ELF-1 (cell line): ENCODE results near the gene DDAH2.

Experiments
- DNase-seq: peaks from one replicate; pipeline ENCODE4 v3.0.0-alpha.2; 2016; ENCODE audit warnings: low read depth, low spot score

DDAH2 gene

DNA sequence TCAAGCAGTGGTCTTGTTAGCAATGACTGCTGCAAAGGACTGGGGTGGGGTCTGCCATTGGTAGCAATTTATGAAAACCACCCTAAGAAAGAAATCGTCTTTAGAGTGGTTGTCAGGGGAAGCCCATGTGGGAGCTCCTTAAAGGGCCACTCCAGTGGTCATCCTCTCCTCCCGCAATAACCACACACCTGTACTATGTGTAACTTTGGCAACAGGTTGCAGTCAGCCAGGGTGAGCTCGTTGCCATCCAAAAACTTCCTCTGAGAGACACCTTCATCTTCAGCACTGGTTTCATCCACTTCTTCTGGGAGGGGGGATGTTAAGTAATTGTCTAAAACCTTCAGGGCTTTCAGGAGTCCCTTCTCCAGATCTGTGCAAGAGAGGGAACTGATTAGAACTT lies 2.9 kb upstream of the DDAH2 start:
- no peak for DNase-seq

- DNase-seq, result peak; percentile 20
These were observed 1.6 kb upstream of the DDAH2 start for GRCh38 chr6:31730631-31731086.

GRCh38 chr6:31729979-31730630 lies 1.0 kb upstream of the DDAH2 start:
- peak; percentile 99 for DNase-seq

DNA sequence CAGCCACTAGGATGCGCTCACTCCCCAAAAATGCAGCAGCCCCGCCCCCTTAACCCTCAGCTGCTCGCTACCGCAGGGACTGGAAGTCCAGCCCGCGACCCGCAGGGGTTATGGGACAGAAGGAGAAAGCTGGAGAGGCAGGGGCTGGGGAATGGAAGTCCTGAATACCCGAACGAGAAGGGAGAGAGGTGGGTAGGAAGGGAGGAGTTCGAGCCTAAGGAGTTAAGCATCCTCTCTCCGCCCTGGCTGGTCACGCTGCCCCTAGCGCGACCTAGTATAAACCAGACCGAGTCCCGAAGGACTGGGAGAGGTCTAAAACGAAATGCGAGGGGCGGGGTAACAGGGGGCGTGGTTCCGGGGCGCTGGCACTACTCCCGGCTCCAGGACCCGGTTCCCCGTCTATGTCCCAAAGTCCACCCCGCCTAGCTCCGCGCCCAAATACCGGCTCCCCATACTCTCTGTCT lies 448 bp upstream of the DDAH2 start:
- DNase-seq, result peak; percentile 95

DNA sequence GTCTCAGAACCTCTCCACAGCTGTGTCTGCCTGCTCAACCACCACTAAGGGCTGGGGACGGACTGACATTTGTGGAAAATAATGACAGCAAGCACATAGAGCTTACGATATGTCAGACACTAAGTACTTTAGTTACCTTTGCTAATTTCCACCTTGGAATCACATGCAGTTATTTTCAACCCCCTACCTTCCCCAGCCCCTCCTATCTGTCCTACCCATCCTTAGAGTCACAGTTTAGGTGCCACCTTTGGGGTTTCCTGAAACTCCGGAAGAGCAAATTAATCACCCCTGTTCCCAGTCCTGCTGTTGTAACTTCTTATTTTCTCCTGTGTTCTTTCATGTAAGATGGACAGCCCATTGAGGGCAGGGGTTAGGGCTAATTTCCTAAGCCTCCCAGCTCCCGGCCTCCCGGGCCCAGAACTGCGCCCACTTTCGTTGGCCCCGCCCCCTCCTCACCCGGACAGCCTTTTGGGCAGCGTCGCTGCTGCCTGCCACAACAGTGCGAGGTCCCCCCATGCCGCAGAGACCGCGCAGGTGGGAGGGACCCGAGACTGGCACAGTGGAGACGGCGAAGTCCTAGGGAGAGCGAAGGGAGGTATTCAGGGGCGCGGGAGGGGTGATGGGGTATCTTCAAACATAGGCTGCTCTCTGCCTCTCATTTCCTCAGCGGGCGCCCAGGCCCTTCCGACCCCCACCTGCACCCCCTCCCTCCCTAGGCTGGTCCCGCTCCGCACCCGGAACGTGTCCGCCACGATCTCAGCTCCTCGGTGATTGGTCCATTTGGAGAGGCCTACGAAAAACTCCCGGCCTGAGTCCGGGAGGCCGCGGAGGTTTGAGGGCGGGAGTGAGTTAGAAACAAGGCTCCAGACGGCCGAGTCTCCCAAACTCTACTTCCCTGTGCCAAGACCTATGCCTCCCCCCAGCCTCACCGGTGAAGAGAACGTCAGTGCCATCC lies 1.1 kb downstream of the DDAH2 start:
- no peak for DNase-seq

GRCh38 chr6:31727034-31727716 lies 1.9 kb downstream of the DDAH2 start:
- no peak for DNase-seq

- no peak for DNase-seq
These were observed 3.4 kb downstream of the DDAH2 start for GRCh38 chr6:31725502-31726350.

GRCh38 chr6:31723980-31724691 lies 5.0 kb downstream of the DDAH2 start:
- DNase-seq, result no peak

- DNase-seq, result no peak
These were observed 5.7 kb downstream of the DDAH2 start, which contains the start of gene MPIG6B for GRCh38 chr6:31723245-31723979. MPIG6B (plus strand) TSS chr6:31723373; CDS start chr6:31723384, 11 bp downstream.

- no peak for DNase-seq
These were observed 6.9 kb downstream of the DDAH2 start for GRCh38 chr6:31722173-31722572.

DNA sequence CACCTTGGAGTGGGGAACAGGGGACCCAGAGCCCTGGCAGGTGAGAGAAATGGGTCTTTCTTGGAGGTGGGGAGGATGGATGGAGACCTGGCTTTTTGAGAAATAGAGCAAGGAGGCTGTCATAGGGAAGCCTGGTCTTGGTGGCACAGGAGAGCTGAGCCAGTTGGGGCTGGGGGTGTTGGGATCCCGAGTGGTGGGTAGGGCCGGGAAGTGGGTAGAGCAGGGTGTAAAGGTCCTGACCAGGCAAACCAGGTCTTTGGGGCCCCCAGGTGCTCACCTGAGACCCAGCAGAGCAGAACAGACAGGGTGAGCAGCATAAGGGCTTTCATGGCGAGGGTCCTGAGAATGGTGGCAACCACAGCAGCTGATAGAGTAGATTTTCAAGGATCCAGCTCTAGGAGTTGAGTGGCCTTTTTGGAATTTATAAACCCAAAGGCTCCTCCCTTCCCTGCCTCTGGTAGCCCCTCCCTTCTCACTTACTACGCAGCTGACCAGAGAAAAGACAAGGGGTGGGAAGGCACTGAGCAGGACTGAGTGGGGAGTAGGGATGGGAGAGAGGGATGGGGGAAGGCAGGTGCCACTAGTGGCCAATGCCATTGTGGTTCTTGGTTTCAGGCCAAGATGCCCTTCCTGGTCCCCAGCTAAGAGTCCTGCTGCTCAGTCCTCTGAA lies 7.6 kb downstream of the DDAH2 start, which contains the start of gene LY6G6C:
Gene LY6G6C (minus strand): TSS at position 396 of the 670 bp plus-strand sequence. CDS start 67 bp downstream, at position 329.
- DNase-seq, result no peak

GRCh38 chr6:31720196-31720770 lies 8.8 kb downstream of the DDAH2 start:
- DNase-seq, result no peak

DNA sequence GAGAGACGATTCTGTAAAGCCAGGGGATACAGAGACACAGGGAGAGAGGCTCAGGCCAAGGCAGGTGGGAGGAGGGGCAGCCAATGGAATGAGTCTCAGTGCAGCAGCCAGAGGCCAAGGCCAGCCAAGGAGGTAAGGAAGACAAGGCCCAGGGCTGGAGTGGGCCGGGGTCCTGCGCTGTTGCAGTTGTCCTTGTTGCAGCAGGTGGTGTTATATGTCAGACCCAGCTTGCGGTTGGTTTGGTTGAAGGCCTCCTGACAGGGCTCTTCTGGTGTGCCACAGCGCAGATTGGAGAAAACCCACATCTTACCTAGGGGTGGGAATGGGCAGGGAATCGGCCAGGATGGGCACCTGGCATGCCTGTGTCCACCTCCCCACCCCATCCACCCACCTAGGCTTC lies 10.1 kb downstream of the DDAH2 start:
- no peak for DNase-seq

GRCh38 chr6:31718265-31718664 lies 10.8 kb downstream of the DDAH2 start:
- DNase-seq, result peak; percentile 84

GRCh38 chr6:31717499-31718222 lies 11.4 kb downstream of the DDAH2 start:
- DNase-seq, result peak; percentile 77

GRCh38 chr6:31715022-31715958 lies 13.8 kb downstream of the DDAH2 start, which contains the start of gene LY6G6D:
LY6G6D (plus strand) TSS chr6:31715348; CDS start chr6:31715356, 8 bp downstream.
- peak; percentile 18 for DNase-seq
